Putamen (tissue), 1 donor: Measurements from ENCODE around the gene SHISA5.

Experiments used
- DNase-seq: peaks from one replicate; pipeline ENCODE4 v3.0.0-alpha.2; 2016; ENCODE audit warnings: low spot score

Gene SHISA5

GRCh38 chr3:48459773-48460516 lies 44.0 kb downstream of the SHISA5 start:
- no peak for DNase-seq

- no peak for DNase-seq
Measured at GRCh38 chr3:48459331-48459730, 44.6 kb downstream of the SHISA5 start.

- DNase-seq = no peak
Measured at GRCh38 chr3:48456456-48456855, 47.5 kb downstream of the SHISA5 start.

GRCh38 chr3:48451270-48451669 lies 52.7 kb downstream of the SHISA5 start:
- no peak for DNase-seq

- peak; percentile 84 for DNase-seq
Measured at GRCh38 chr3:48446425-48447193, 57.4 kb downstream of the SHISA5 start, which contains the start of gene ATRIP. Gene ATRIP, plus strand, starts transcription at chr3:48446737. Its CDS starts 109 bp downstream, at chr3:48446846.

GRCh38 chr3:48446043-48446424 lies 57.9 kb downstream of the SHISA5 start:
- DNase-seq = no peak

GRCh38 chr3:48445277-48445882 lies 58.6 kb downstream of the SHISA5 start:
- DNase-seq = no peak

GRCh38 chr3:48441940-48442339 lies 62.0 kb downstream of the SHISA5 start:
- no peak for DNase-seq

- no peak for DNase-seq
Measured at GRCh38 chr3:48440590-48440958, 63.4 kb downstream of the SHISA5 start.

- peak; percentile 97 for DNase-seq
Measured at GRCh38 chr3:48439820-48440589, 64.0 kb downstream of the SHISA5 start, which contains the start of the genes CCDC51 and TMA7. Gene CCDC51, minus strand, starts transcription at chr3:48440119. Its CDS starts 4,991 bp downstream, at chr3:48435128. Gene TMA7, plus strand, starts transcription at chr3:48440257. Its CDS starts 40 bp downstream, at chr3:48440297.

- DNase-seq = no peak
Measured at GRCh38 chr3:48437812-48438211, 66.2 kb downstream of the SHISA5 start.

GRCh38 chr3:48436855-48437254 lies 67.1 kb downstream of the SHISA5 start:
- DNase-seq = no peak

- no peak for DNase-seq
Measured at GRCh38 chr3:48436477-48436787, 67.5 kb downstream of the SHISA5 start.

- peak; percentile 86 for DNase-seq
Measured at GRCh38 chr3:48435774-48436476, 68.0 kb downstream of the SHISA5 start.

GRCh38 chr3:48435223-48435595 lies 68.8 kb downstream of the SHISA5 start:
- no peak for DNase-seq

- no peak for DNase-seq
Measured at GRCh38 chr3:48434591-48435222, 69.3 kb downstream of the SHISA5 start.

- DNase-seq = no peak
Measured at GRCh38 chr3:48433472-48434118, 70.4 kb downstream of the SHISA5 start.

GRCh38 chr3:48432411-48433371 lies 71.3 kb downstream of the SHISA5 start:
- no peak for DNase-seq
